NCI-H2029 (cell line): ENCODE measurements around the gene QPRT.
"Not testable (repeated sequence)": the region's sequence is repeated elsewhere in the genome, so short reads cannot be mapped to it uniquely, and the experiment has no call there.

Experiments
- DNase-seq: peaks from one replicate; lab custom pipeline; 2025; lab: John Stamatoyannopoulos, UW

The QPRT gene

DNA sequence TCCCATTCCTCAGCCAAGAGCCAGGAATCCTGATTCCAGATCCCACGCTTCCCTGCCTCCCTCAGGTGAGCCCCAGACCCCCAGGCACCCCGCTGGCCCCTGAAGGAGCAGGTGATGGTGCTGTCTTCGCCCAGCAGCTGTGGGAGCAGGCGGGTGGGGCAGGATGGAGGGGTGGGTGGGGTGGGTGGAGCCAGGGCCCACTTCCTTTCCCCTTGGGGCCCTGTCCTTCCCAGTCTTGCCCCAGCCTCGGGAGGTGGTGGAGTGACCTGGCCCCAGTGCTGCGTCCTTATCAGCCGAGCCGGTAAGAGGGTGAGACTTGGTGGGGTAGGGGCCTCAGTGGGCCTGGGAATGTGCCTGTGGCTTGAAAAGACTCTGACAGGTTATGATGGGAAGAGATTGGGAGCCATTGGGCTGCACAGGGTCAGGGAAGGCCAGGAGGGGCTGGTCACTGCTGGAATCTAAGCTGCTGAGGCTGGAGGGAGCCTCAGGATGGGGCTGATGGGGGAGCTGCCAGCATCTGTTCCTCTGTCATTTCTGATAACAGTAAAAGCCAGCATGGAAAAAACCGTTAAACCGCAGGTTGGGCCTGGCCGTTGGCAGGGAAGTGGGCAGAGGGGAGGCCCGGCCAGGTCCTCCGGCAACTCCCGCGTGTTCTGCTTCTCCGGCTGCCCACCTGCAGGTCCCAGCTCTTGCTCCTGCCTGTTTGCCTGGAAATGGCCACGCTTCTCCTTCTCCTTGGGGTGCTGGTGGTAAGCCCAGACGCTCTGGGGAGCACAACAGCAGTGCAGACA is 15.8 kb upstream of the QPRT start, which contains the start of gene SPN:
Gene SPN (plus strand): TSS at position 232 of the 791 bp plus-strand sequence. CDS start 482 bp downstream, at position 714.
- DNase-seq = no peak

DNA sequence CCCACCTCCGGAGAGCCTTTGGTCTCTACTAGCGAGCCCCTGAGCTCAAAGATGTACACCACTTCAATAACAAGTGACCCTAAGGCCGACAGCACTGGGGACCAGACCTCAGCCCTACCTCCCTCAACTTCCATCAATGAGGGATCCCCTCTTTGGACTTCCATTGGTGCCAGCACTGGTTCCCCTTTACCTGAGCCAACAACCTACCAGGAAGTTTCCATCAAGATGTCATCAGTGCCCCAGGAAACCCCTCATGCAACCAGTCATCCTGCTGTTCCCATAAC is 15.2 kb upstream of the QPRT start:
- no peak for DNase-seq

DNA sequence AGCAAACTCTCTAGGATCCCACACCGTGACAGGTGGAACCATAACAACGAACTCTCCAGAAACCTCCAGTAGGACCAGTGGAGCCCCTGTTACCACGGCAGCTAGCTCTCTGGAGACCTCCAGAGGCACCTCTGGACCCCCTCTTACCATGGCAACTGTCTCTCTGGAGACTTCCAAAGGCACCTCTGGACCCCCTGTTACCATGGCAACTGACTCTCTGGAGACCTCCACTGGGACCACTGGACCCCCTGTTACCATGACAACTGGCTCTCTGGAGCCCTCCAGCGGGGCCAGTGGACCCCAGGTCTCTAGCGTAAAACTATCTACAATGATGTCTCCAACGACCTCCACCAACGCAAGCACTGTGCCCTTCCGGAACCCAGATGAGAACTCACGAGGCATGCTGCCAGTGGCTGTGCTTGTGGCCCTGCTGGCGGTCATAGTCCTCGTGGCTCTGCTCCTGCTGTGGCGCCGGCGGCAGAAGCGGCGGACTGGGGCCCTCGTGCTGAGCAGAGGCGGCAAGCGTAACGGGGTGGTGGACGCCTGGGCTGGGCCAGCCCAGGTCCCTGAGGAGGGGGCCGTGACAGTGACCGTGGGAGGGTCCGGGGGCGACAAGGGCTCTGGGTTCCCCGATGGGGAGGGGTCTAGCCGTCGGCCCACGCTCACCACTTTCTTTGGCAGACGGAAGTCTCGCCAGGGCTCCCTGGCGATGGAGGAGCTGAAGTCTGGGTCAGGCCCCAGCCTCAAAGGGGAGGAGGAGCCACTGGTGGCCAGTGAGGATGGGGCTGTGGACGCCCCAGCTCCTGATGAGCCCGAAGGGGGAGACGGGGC is 14.7 kb upstream of the QPRT start:
- no peak for DNase-seq

DNA sequence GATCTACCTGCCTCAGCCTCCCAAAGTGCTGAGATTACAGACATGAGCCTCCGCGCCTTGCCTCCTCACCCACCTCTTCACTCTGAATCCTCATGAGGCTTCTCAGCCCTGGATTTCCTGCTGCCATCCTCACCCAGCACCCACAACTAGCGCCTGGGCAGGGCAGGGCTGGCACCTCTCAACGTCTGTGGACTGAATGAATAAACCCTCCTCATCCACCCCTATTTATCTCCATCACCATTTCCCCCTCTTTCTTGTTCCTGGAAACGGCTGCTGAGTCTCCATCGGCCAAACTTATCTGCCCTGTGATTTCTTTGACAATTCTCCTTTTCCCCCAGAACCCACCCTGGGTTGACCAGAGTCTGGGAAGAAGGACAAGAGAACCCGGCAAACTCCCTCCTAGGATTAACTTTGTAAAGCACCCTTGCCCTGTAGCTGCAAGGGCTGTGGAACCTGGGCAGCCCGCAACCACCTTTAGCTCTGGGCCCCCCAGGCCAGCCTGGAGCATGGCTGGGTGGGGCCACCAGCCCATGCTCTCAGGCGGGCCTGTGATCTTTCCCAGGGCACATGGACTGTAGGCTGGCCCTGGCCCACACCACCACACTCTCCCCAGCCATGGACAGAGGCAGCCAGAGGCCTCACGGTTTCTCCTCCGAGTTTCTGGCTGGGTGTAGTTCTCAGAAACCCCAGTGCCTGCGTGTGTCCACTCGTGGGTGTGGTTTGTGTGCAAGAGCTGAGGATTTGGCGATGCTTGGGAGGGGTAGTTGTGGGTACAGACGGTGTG is 13.5 kb upstream of the QPRT start:
- no peak for DNase-seq

DNA sequence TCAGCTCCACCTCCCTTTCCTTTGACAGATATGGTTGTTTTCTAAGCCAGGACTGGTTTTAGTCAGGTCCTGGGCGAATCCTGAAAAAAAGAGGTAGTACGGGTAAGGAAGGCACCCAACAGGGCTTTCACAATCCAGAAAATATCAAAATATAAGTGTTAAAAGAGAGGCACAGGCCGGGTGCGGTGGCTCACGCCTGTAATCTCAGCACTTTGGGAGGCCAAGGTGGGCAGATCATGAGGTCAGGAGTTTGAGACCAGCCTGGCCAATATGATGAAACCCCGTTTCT is 11.7 kb upstream of the QPRT start:
- DNase-seq = not testable (repeated sequence)

DNA sequence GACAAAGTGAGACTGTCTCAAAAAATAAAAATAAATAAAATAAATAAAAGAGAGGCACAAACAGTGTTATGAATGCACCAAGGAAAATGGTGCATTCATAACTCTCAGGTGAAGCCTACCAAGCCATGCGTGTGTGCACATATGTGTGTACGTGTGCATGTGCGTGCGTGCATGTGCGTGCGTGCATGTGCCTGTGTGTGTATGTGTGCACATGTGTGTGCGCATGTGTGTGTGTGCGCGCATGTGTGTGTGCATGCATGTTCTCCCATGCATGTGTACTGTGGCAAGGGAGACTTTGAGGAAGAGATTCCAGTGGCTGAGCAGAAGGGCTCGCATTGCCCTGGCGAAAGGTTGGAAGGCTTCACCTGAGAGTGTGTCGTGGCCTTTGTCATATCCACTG is 11.2 kb upstream of the QPRT start:
- no peak for DNase-seq

DNA sequence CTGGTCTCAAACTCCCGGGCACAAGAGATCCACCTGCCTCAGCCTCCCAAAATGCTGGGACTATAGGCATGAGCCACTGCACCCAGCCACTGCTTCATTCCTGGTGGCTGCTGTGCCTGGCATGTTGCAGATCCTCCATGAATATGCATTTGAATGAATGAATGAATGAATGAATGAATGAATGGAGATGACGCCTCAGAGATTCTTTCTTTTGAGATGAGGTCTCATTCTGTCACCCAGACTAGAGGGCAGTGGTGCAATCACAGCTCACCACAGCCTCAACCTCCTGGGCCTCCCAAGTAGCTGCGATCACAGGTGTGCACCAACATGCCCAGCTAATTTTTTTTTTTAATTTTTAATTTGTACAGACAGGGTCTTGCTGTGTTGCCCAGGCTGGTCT is 10.7 kb upstream of the QPRT start:
- DNase-seq = no peak

DNA sequence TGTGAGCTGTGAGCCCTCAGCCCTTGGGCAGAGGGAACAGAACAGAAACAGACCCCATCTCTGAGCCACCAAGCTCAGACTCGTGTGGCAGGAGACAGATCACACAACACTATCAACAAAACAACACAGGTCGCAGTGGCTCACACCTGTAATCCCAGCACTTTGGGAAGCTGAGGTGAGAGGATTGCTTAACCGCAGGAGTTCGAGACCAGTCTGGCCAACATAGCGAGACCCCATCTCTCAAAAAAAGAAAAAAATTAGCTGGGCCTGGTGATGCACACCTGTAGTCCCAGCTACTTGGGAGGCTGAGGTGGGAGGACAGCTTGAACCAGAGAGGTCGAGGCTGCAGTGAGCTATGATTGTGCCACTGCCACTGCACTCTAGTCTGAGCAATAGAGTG is 5.5 kb upstream of the QPRT start:
- no peak for DNase-seq

DNA sequence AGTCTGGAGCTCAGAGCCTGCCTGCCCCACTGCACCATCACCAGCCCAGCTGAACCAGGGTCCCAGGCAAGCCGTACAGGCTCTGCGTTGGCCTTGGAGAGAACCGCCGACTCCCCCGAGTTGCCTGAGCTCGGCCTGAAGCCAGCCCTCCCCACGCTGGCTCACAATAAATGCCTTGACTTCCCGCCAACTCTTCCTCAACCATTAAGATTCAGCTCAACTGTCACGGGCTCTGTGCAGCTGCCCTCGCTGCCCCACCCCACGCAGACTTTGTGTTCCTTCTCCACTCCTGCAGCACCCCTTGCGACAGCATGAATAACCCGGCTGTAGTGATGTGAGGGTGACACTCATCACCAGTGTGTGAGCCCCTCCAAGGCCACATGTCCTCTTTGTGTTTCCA is 4.8 kb upstream of the QPRT start:
- DNase-seq = no peak

DNA sequence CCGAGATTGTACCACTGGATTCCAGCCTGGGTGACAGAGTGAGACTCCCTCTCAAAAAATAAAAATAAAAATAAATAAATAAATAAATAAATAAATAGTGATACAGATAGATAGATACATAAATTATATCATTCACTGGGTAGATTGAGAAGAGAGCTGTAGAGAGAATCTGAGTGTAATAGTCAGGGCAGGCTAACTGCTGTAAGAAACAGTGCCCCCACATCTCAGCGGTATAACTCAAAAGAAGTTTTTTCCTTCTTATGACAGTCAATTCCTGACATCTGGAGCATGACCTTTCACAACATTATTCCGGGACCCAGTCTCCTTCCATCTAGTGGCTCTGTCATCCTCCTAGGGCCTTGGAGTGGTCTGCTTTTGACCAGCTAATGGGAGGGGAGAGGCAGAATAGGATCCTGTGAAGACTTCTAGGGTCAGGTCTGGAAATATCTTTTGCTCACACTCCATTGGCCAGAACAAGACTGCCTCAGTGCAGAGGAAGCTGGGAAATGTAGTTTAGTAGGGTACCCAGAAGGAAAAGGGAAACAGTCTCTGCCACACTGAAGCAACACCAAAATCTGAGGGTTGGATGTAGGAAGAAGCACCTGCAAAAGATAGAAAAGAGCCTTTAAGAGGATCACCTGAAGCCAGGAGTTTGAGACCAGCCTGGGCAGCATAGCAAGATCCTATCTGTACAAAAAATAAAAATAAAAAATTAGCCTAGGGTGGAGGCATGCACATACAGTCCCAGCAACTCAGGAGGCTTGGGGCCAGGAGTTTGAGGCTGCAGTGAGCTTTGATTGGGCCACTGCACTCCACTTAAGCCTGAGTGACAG is 3.0 kb upstream of the QPRT start:
- DNase-seq = peak; percentile 10

DNA sequence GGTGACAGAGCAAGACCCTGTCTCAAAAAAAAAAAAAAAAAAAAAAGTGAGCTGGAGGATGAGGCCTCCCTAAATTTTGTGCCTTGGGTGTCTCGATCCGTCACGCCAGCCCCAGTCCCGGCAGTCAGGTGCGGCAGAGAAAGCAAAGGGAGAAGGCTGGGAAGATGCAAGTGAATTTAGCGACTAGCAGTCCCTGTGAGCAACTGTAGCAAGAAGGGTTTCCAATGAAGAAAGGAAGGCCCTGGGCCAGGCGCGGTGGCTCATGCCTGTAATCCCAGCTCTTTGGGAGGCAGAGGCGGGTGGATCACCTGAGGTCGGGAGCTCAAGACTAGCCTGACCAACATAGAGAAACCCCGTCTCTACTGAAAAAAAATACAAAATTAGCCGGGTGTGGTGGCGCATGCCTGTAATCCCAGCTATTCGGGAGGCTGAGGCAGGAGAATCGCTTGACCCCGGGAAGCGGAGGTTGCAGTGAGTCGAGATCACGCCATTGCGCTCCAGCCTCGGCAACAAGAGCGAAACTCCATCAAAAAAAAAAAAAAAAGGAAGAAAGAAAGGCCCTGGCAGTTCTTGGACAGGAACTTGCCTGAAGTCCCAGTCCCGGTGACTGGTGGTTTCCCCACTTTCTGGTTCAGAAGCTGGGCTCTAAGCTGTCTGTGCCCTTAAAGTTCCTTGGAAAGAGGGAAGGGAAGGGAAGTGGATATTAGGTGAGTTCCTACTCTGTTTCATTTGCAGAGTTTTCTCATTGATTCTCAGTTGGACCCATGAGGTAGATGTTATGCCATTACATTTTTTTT is 1.8 kb upstream of the QPRT start:
- no peak for DNase-seq

DNA sequence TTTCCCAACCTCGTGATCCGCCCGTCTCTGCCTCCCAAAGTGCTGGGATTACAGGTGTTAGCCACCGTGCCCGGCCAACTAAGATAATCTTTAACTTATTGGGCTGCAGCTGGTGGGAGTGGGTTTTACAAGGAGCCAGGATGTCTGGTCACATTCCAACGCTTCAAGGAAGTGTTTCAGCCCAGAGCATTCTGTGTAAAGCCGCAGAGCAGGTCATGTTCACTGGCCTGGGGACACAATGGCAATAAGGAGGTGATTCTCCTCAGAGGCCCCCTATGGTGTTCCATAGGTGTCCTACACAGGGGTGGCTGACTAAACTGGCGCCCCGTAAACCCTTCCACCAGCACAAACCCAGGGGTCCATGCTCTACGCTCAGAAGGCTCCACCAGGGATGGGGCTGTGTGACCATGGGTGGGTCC is 1.2 kb downstream of the QPRT start:
- DNase-seq = no peak

DNA sequence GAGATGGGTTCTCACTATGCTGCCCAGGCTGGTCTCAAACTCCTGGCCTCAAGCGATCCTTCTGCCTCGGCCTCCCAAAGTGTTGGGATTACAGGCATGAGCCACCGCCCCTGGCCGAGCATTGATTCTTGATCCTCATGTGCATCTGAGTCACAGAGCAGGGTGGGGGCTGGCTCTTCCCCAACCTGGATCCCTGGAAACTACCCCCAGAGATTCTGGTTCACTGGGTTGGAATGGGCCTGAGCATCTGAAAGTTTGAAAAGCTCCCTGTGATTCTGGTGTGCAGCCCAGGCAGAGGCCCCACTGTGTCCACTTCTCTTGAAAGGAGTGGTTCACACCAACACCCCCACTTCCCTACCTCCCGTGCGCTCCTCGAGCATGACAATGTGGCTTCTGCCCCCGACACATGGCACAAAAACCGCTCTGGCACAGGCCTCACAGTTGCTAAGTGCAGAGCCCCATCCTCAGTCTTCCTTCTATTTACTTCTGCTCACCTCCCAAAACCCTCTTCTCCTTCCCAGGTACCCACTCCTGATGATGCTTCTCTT is 4.6 kb downstream of the QPRT start:
- DNase-seq = no peak

DNA sequence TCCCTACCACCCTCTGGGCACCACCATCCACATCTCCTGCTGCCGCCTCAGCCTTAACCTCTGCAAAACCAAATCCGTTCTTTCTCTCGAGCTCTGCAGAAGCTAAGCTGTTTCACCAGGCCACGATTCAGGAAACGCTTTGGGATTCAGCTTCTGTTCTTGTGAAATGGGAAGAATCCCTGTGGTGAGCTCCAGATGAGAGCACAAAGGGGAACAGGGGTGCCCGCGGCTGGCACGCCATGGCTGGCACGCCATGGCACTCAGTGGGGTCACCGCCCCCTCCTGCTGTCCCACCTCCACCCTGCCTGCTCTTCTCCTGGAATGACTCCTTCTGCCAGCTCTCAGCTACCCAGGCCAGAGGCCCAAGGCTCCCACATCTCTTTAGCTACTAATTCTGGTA is 5.7 kb downstream of the QPRT start:
- DNase-seq = no peak

DNA sequence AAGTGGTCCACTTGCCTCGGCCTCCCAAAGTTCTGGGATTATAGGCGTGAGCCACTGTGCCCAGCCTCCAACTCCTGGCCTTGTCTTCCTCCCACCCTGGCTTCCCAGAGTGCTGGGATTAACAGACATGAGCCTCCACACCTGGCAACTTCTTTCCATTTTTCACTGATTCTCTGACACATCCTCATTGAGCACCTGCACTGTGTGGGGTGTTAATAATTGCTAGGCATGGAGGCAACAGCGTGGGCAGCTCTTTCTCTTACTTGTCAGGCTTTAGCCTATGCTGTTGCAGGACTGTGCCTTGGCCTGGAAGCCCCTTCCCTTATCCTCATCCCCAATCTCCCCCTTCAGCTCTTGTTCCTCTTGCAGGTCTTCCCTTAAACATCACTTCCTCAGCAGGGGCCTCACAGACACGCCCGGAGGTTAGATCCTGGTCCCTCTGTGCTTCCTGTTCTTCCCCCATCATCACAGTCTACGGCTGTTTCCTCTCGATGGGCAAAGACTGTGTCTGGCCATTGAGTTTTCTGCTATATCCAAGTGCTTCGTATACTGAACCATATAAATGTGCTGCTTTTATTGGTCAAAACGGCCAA is 7.9 kb downstream of the QPRT start:
- DNase-seq = no peak

DNA sequence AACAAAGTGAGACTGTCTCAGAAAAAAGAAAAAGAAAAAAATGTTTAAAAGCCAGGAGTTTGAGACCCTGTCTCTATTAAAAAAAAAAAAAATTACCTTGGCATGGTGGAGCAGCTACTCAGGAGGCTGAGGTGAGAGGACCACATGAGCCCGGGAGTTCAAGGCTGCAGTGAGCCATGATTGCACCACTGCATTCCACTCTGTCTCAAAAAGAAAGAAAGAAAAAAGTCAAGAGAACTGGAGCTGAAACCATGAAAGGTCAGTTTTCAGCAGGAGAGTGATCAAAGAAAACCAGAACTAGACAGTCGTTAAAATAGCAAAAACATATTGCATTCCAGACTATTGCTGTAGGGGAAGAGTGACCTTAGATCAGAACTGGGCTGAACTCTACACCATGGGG is 8.8 kb downstream of the QPRT start:
- no peak for DNase-seq

DNA sequence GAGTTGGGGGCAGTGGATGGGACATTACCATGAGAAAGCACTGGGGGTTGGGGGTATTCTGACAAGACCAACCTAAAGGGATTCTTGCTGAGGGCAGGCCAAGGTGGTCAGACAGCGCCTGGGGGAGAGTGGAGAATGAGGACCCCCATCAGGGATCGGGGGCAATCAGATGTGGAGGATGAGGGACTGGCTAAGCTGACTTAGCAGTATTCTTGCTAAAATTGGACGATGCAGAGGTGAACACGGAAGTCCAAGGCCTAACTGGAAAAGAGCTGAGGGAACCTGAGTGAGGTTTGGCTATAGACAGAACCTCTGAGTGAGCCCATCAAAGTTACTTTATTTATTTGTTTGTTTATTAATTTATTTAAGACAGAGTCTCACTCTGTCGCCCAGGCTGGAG is 9.2 kb downstream of the QPRT start:
- DNase-seq = no peak

DNA sequence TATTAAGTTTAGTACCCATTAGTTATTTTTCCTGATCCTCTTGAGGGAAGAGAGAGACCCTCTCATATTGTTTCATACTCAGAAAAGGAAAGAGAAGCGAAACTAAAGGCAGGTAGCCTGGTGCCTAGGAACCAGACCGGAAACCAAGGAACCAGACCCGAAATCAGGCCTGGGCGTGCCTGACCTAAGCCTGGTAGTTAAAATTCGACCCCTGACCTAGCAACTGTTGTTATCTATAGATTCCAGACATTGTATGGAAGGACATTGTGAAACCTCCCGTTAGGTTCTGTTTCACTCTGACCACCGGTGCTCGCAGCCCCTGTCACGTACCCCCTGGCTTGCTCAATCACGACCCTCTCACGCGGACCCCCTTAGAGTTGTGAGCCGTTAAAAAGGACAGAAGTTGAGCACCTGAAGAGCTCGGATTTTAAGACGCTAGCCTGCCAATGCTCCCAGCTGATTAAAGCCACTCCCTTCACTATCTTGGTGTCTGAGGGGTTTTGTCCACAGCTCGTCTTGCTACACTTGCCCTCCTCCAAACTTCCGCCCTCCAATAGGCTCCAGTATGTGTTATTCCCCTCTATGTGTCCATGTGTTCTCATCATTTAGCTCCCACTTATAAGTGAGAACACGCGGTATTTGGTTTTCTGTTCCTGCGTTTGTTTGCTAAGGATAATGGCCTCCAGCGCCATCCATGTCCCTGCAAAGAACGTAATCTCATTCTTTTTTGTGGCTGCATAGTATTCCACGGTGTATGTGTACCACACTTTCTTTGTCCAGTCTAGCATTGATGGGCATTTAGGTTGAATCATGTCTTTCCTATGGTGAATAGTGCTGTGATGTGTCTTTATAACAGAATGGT is 10.7 kb downstream of the QPRT start:
- DNase-seq = not testable (repeated sequence)

DNA sequence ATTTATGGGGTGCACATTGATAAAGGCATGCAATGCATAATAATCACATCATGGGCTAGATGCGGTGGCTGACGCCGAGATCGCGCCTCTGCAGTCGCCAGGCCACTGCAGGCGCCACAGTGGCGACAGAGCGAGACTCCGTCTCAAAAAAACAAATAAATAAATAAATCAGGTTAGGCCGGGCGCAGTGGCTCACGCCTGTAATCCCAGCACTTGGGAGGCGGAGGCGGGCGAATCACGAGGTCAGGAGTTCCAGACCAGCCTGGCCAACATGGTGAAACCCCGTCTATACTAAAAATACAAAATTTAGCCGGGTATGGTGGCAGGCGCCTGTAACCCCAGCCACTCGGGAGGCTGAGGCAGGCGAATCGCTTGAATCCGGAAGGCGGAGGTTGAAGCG is 13.6 kb downstream of the QPRT start:
- DNase-seq = not testable (repeated sequence)
